ENCODE data around the gene ZNF813. TPM values are rescaled to one million over a fixed set of nuclear protein-coding genes. Genes with fewer than 3 reads are reported as not detected.
"Not testable (repeated sequence)": the region's sequence is repeated elsewhere in the genome, so short reads cannot be mapped to it uniquely, and the experiment has no call there.

The ZNF813 gene
- total and polyA plus RNA-seq, 2 experiments from 2014 or later: 6.4 to 29.3 TPM

- no peaks in the 10 kb centered on the region for H3K36me3 ChIP-seq (ENCODE audit: insufficient read depth)
- ATAC-seq: peak; percentile 62
- H3K27me3 ChIP-seq (ENCODE audit: insufficient read depth): no peaks in the 10 kb centered on the region
- H3K27me3 Mint-ChIP-seq (ENCODE audit: insufficient read depth, low read depth, poor library complexity): peaks cover 10% of the 10 kb centered on the region
- TF ChIP-seq JUNB (IDR thresholded peaks at IDR 0.05; ENCODE audit: unreplicated experiment) (no peak), ZNF114 (CRISPR knock-in tag; IDR thresholded peaks at IDR 0.05) (no peak), CREB1 (CRISPR knock-in tag; IDR thresholded peaks at IDR 0.05; ENCODE audit: low read depth) (0 out of 2 replicates have a peak, but pooled peaks have one; percentile 16), POLR2AphosphoS5 (IDR thresholded peaks at IDR 0.05; ENCODE audit: low read depth) (peak; percentile 38), EZH2 (IDR thresholded peaks at IDR 0.05; ENCODE audit: low read depth, unreplicated experiment) (no peak)
- H3K4me2 ChIP-seq: peak overlapping the region; percentile 91
- H3K27ac ChIP-seq (ENCODE audit: low read depth): peak overlapping the region; percentile 75; the same call in 1 of the 2 replicates
- H3K27ac Mint-ChIP-seq: peak overlapping the region; percentile 37; the same call in 1 of the 2 replicates
- no peaks in the 10 kb centered on the region for H3K9me2 ChIP-seq (ENCODE audit: insufficient read depth)
- peak overlapping the region; percentile 96 for H2AFZ ChIP-seq
- H3K79me2 ChIP-seq (replicated peaks; ENCODE audit: insufficient read depth): peaks cover 1% of the 10 kb centered on the region; the same call in 1 of the 2 replicates
- H3K4me1 Mint-ChIP-seq: peaks cover 32% of the 10 kb centered on the region
- H3F3A ChIP-seq (replicated peaks; ENCODE audit: low read depth): 0 out of 2 replicates have a peak, but pooled peaks cover 7% of the 10 kb centered on the region
- H3K9me3 Mint-ChIP-seq: peaks cover 6% of the 10 kb centered on the region; the same call in 1 of the 3 replicates
- DNase-seq (ENCODE audit: low spot score): peak; percentile 98
- no peaks in the 10 kb centered on the region for H4K20me1 ChIP-seq (replicated peaks; ENCODE audit: insufficient read depth)
- H3K36me3 Mint-ChIP-seq (ENCODE audit: low read depth): peaks cover 13% of the 10 kb centered on the region
- H3K4me3 Mint-ChIP-seq: peak overlapping the region; percentile 67
- H3K4me1 ChIP-seq (ENCODE audit: insufficient read depth): peaks cover 5% of the 10 kb centered on the region
- peak overlapping the region; percentile 71 for H3K4me3 ChIP-seq
Measured at GRCh38 chr19:53463263-53463662, 4.3 kb upstream of the ZNF813 start.

GRCh38 chr19:53466726-53467484 lies 628 bp upstream of the ZNF813 start:
- ATAC-seq (peak; percentile 16), DNase-seq (ENCODE audit: low spot score) (no peak)
- Histone ChIP-seq H3K4me1 (ENCODE audit: insufficient read depth) (peaks cover 18% of the 10 kb centered on the region), H2AFZ (peak overlapping the region; percentile 93), H3K27me3 (ENCODE audit: insufficient read depth) (no peaks in the 10 kb centered on the region), H3F3A (replicated peaks; ENCODE audit: low read depth) (0 out of 2 replicates have a peak, but pooled peaks cover 6% of the 10 kb centered on the region), H3K27ac (ENCODE audit: low read depth) (peak overlapping the region; percentile 79; the same call in 1 of the 2 replicates), H3K36me3 (ENCODE audit: insufficient read depth) (no peaks in the 10 kb centered on the region), H3K79me2 (replicated peaks; ENCODE audit: insufficient read depth) (peaks cover 19% of the 10 kb centered on the region), H3K4me3 (peak overlapping the region; percentile 98), H4K20me1 (replicated peaks; ENCODE audit: insufficient read depth) (no peaks in the 10 kb centered on the region), H3K4me2 (peak overlapping the region; percentile 96), H3K9me2 (ENCODE audit: insufficient read depth) (no peaks in the 10 kb centered on the region)
- H3K4me1 Mint-ChIP-seq: peaks cover 40% of the 10 kb centered on the region
- peak overlapping the region; percentile 95 for H3K27ac Mint-ChIP-seq
- TF ChIP-seq CREB1 (CRISPR knock-in tag; IDR thresholded peaks at IDR 0.05; ENCODE audit: low read depth) (no peak), REST (IDR thresholded peaks at IDR 0.05; ENCODE audit: unreplicated experiment) (no peak), CTCF (conservative IDR thresholded peaks at IDR 0.05; ENCODE audit: low read depth in 2 of 2) (peak; percentile 49), EZH2 (IDR thresholded peaks at IDR 0.05; ENCODE audit: low read depth, unreplicated experiment) (no peak)
- H3K36me3 Mint-ChIP-seq (ENCODE audit: low read depth): peaks cover 9% of the 10 kb centered on the region; the same call in 2 of the 3 replicates
- H3K9me3 Mint-ChIP-seq: 0 out of 3 replicates have a peak, but pooled peaks cover 2% of the 10 kb centered on the region
- H3K4me3 Mint-ChIP-seq: peak overlapping the region; percentile 98
- H3K27me3 Mint-ChIP-seq (ENCODE audit: insufficient read depth, low read depth, poor library complexity): peaks cover 7% of the 10 kb centered on the region

GRCh38 chr19:53468628-53469027 lies 1.1 kb downstream of the ZNF813 start:
- not testable (repeated sequence) for H3K36me3 ChIP-seq (ENCODE audit: insufficient read depth); H3K27me3 ChIP-seq (ENCODE audit: insufficient read depth); H3K9me2 ChIP-seq (ENCODE audit: insufficient read depth); H3F3A ChIP-seq (replicated peaks; ENCODE audit: low read depth); DNase-seq (ENCODE audit: low spot score); H3K9me3 Mint-ChIP-seq; ATAC-seq; H4K20me1 ChIP-seq (replicated peaks; ENCODE audit: insufficient read depth); H2AFZ ChIP-seq; H3K27me3 Mint-ChIP-seq (ENCODE audit: insufficient read depth, low read depth, poor library complexity)
- H3K4me2 ChIP-seq: peak overlapping the region; percentile 96
- H3K79me2 ChIP-seq (replicated peaks; ENCODE audit: insufficient read depth): peaks cover 36% of the 10 kb centered on the region
- peaks cover 12% of the 10 kb centered on the region for H3K4me1 ChIP-seq (ENCODE audit: insufficient read depth)
- H3K4me1 Mint-ChIP-seq: peaks cover 35% of the 10 kb centered on the region
- H3K27ac ChIP-seq (ENCODE audit: low read depth): 0 out of 2 replicates have a peak overlapping the region, but pooled peaks have one; percentile 59
- peaks cover 16% of the 10 kb centered on the region; the same call in 2 of the 3 replicates for H3K36me3 Mint-ChIP-seq (ENCODE audit: low read depth)
- H3K4me3 Mint-ChIP-seq: peak overlapping the region; percentile 98
- H3K27ac Mint-ChIP-seq: peak overlapping the region; percentile 95
- H3K4me3 ChIP-seq: peak overlapping the region; percentile 98

Data from GM23338 (cell line).